A549 (cell line): ENCODE data around the gene DCHS2.

ENCODE experiments used
- BHLHE40 ChIP-seq: IDR thresholded peaks from 2 replicates; pipeline ENCODE4 v1.6.1; 2012; ENCODE audit warnings: low read depth, low read length, inconsistent platforms
- CEBPB ChIP-seq, 2 experiments: fragments of >200 bp in 1 of 2; sonication (Bioruptor Twin) in 1 of 2; formaldehyde crosslinking in 1 of 2; IDR thresholded peaks; 2 replicates each; pipeline ENCODE4 v1.6.1; 2012 to 2016
- CHD2 ChIP-seq: fragments of 150-350 bp; IDR thresholded peaks from 2 replicates; pipeline ENCODE4 v1.6.1; 2014; ENCODE audit warnings: low read length; ENCODE audit not compliant: partially characterized antibody
- CTCF ChIP-seq: fragments of >200 bp; sonication (Bioruptor Twin); formaldehyde crosslinking; IDR thresholded peaks from 3 replicates; pipeline ENCODE4 v1.5.1; 2016
- E2F6 ChIP-seq: IDR thresholded peaks from 2 replicates; pipeline ENCODE4 v1.6.1; 2012; ENCODE audit warnings: low read depth, borderline replicate concordance
- ESRRA ChIP-seq: fragments of 150-350 bp; IDR thresholded peaks from 2 replicates; pipeline ENCODE4 v1.6.1; 2014; ENCODE audit warnings: mild to moderate bottlenecking, low read length, borderline replicate concordance
- POLR2A ChIP-seq: IDR thresholded peaks from 2 replicates; pipeline ENCODE4 v1.6.1; 2012; ENCODE audit warnings: mild to moderate bottlenecking, low read length
- POLR2AphosphoS2 ChIP-seq: conservative IDR thresholded peaks from 2 replicates; pipeline ENCODE4 v1.6.1; 2012; ENCODE audit warnings: low read length, improper control_type of control experiment, inconsistent platforms
- RAD21 ChIP-seq, 2 experiments: fragments of >200 bp in 1 of 2; sonication (Bioruptor Twin) in 1 of 2; formaldehyde crosslinking in 1 of 2; IDR thresholded peaks in 1 of 2; conservative IDR thresholded peaks in 1 of 2; 2 replicates in 1 of 2; 3 replicates in 1 of 2; pipeline ENCODE4 v1.6.1; 2012 to 2018; ENCODE audit warnings: inconsistent platforms in 1 of 2
- RFX5 ChIP-seq: fragments of 450-650 bp; IDR thresholded peaks from 2 replicates; pipeline ENCODE4 v1.7.1; 2014; ENCODE audit warnings: antibody characterized with exemption, mild to moderate bottlenecking, moderate library complexity
- RNF2 ChIP-seq: fragments of 200-600 bp; sonication (generic); IDR thresholded peaks from 2 replicates; pipeline ENCODE4 v1.6.1; 2016; ENCODE audit warnings: low read depth, mild to moderate bottlenecking, antibody characterized with exemption, moderate library complexity, borderline replicate concordance

GRCh38 chr4:154454710-154455109 lies 36.9 kb downstream of the DCHS2 start:
- no peak for TF ChIP-seq CHD2
- no peak for TF ChIP-seq RAD21 (conservative IDR thresholded peaks at IDR 0.05 in 1 of 2, IDR thresholded peaks at IDR 0.05 in 1 of 2)
- no peak for TF ChIP-seq CTCF
- no peak for TF ChIP-seq POLR2AphosphoS2
- no peak for TF ChIP-seq POLR2A
- no peak for TF ChIP-seq ESRRA
- no peak for TF ChIP-seq RFX5
- no peak for TF ChIP-seq RNF2
- TF ChIP-seq E2F6, result no peak
- no peak for TF ChIP-seq CEBPB (IDR thresholded peaks at IDR 0.05)
- no peak for TF ChIP-seq BHLHE40
